Skeletal muscle satellite cell (primary cell): ENCODE results near the gene AGO3.

Source experiments
- H3K27me3 ChIP-seq: 2 replicates; pipeline ENCODE4 v1.7.0; 2013; ENCODE audit warnings: low read length; ENCODE audit not compliant: control insufficient read depth, insufficient read depth
- H3K36me3 ChIP-seq: 2 replicates; pipeline ENCODE4 v1.7.0; 2013; ENCODE audit warnings: mild to moderate bottlenecking, control low read depth, low read length; ENCODE audit not compliant: insufficient read depth
- H3K4me1 ChIP-seq: 2 replicates; pipeline ENCODE4 v1.7.0; 2013; ENCODE audit warnings: low read length; ENCODE audit not compliant: control insufficient read depth, insufficient read depth
- H3K4me2 ChIP-seq: 2 replicates; pipeline ENCODE4 v1.7.0; 2013; ENCODE audit warnings: mild to moderate bottlenecking, low read length
- H3K4me3 ChIP-seq: 2 replicates; pipeline ENCODE4 v1.7.0; 2013; ENCODE audit warnings: low read length
- H3K9ac ChIP-seq: 2 replicates; pipeline ENCODE4 v1.7.0; 2013; ENCODE audit warnings: mild to moderate bottlenecking, low read depth, low read length, moderate library complexity
- H3K9me3 ChIP-seq: replicated peaks from 2 replicates; pipeline ENCODE4 v1.7.0; 2013; ENCODE audit warnings: mild to moderate bottlenecking, control low read depth, low read length

Gene AGO3

GRCh38 chr1:36085126-36085525 lies 154.2 kb downstream of the AGO3 start:
- H3K4me1 ChIP-seq: peaks cover 19% of the 10 kb centered on the region
- no peak overlapping the region for H3K4me3 ChIP-seq
- peaks cover 4% of the 10 kb centered on the region for H3K27me3 ChIP-seq
- H3K36me3 ChIP-seq: no peaks in the 10 kb centered on the region
- no peak overlapping the region for H3K9ac ChIP-seq
- peak overlapping the region; percentile 90 for H3K4me2 ChIP-seq
- no peaks in the 10 kb centered on the region for H3K9me3 ChIP-seq

DNA sequence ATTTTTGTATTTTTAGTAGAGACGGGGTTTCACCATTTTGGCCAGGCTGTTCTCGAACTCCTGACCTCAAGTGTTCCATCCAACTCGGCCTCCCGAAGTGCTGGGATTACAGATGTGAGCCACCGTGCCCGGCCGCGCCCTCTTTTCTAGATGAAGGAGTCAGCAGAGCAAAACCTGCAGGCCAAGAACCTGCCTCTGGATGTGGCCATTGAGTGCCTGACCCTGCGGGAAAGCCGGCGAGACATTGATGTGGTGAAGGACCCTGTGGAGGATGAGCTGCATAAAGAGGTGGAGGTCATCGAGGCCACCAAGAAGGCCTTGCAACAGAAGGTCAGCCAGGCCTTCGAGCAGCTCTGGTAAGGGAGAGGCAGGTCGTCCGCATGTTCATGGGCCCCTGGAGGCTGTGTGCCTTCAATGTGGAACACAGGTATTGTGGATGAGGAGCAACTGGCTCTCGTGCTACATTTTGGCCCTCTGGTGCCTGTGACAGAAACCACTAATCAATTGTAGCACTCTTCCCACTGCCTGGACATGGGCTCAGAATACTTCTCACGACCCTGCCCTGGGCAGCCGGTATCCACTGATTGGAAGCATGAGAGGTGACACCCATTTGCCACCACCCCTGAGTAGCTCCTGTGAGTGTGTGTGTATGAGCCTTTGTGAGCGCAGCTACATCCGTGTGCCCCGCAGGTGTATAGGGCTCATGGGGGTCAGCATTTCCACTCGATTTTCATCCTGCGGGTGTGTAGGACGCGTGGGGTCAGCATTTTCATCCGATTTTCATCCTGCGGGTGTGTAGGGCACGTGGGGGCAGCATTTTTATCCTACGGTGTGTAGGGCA lies 155.0 kb downstream of the AGO3 start:
- H3K4me1 ChIP-seq: peaks cover 20% of the 10 kb centered on the region
- peaks cover 4% of the 10 kb centered on the region for H3K27me3 ChIP-seq
- no peak overlapping the region for H3K4me3 ChIP-seq
- H3K9ac ChIP-seq: no peak overlapping the region
- H3K4me2 ChIP-seq: no peak overlapping the region
- no peaks in the 10 kb centered on the region for H3K36me3 ChIP-seq
- H3K9me3 ChIP-seq: no peaks in the 10 kb centered on the region

GRCh38 chr1:36086529-36087232 lies 155.8 kb downstream of the AGO3 start:
- H3K4me3 ChIP-seq: no peak overlapping the region
- no peak overlapping the region for H3K4me2 ChIP-seq
- peaks cover under 1% of the 10 kb centered on the region for H3K36me3 ChIP-seq
- no peak overlapping the region for H3K9ac ChIP-seq
- H3K27me3 ChIP-seq: peaks cover 4% of the 10 kb centered on the region
- H3K9me3 ChIP-seq: no peaks in the 10 kb centered on the region
- H3K4me1 ChIP-seq: peaks cover 20% of the 10 kb centered on the region

DNA sequence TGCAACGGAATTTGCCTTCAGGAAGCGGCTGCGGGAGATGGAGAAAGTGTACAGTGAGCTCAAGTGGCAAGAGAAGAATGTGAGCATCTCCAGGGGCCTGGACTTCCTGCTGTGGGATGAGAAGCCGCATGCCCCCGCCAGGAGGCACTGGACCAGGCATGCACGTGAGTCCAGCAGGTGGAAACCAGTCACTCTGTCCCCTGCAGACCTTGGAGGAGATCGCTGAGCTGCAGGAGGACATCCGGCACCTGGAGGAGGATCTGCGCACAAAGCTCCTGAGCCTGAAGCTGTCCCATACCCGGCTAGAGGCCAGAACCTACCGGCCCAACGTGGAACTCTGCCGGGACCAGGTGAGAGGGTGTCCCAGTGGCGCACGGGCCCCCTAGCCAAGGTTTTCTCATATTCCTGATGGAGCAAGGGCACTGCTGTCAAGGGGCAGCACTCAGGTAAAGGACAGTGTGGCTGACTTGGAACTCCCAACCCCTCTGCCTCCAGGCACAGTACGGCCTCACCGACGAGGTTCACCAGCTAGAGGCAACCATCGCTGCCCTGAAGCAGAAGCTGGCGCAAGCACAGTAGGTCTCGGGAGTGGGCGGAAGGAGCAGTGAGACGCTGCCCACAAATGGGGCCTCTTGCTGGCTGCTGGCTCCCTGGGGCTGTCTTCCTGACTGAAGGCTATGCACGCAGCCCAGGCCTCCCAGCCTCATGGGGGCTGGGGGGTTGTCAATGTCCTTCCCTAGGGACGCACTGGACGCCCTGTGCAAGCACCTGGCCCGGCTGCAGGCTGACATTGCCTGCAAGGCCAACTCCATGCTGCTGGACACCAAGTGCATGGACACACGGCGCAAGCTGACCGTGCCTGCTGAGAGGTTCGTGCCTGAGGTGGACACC lies 156.6 kb downstream of the AGO3 start:
- H3K36me3 ChIP-seq: peaks cover 8% of the 10 kb centered on the region
- H3K4me3 ChIP-seq: no peak overlapping the region
- no peak overlapping the region for H3K9ac ChIP-seq
- peaks cover 20% of the 10 kb centered on the region for H3K4me1 ChIP-seq
- H3K4me2 ChIP-seq: no peak overlapping the region
- H3K9me3 ChIP-seq: no peaks in the 10 kb centered on the region
- no peaks in the 10 kb centered on the region for H3K27me3 ChIP-seq

DNA sequence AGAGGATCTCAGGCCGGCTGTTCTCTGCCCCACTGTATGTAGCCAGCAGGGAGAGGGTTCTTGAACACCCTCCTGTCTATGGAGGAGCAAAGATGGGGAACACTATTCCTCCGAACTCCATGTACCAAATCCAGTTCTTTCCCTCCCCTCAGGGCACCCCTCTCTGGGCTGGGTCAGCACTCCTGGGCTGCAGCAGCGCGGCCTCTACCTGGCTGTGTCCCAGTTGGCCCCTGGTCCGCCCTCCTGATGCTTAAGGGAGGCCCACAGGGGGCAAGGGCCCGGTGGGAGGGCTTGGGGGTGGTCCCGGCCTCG lies 157.3 kb downstream of the AGO3 start:
- Histone ChIP-seq H3K4me1 (peaks cover 20% of the 10 kb centered on the region), H3K36me3 (peaks cover 15% of the 10 kb centered on the region), H3K4me2 (peak overlapping the region; percentile 96), H3K9me3 (no peaks in the 10 kb centered on the region), H3K27me3 (no peaks in the 10 kb centered on the region), H3K9ac (peak overlapping the region; percentile 86), H3K4me3 (peak overlapping the region; percentile 91)

- Histone ChIP-seq H3K4me2 (peak within 1 kb of the TSS; percentile 96), H3K9me3 (no peaks in the 10 kb centered on the region), H3K9ac (peak within 1 kb of the TSS; percentile 86), H3K36me3 (peaks cover 21% of the 10 kb centered on the region), H3K27me3 (no peaks in the 10 kb centered on the region), H3K4me1 (peaks cover 20% of the 10 kb centered on the region), H3K4me3 (peak within 1 kb of the TSS; percentile 91)
Observed at GRCh38 chr1:36088577-36089392, 157.9 kb downstream of the AGO3 start, which contains the start of gene ADPRS. ADPRS (plus strand) TSS chr1:36088892; CDS start chr1:36088905, 13 bp downstream.

GRCh38 chr1:36089393-36090121 lies 158.7 kb downstream of the AGO3 start:
- H3K36me3 ChIP-seq: peaks cover 29% of the 10 kb centered on the region
- H3K4me3 ChIP-seq: peak overlapping the region; percentile 91
- peaks cover 17% of the 10 kb centered on the region for H3K4me1 ChIP-seq

DNA sequence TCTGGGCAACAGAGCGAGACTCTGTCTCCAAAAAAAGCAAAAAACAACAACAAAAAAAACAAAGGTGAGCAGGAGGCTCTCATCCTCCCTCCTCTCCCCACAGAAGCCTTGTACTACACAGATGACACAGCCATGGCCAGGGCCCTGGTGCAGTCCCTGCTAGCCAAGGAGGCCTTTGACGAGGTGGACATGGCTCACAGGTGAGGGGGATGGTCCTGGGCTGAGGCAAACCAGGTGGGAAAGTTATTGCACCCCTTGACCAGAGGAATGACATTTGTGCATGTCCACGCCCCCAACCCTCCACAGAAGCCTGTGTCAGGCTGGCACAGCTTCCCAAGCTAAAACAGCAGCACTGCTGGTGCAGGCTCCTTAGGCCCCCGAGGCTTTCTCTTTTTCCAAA lies 160.2 kb downstream of the AGO3 start:
- H3K4me2 ChIP-seq: no peak overlapping the region
- no peak overlapping the region for H3K9ac ChIP-seq
- H3K36me3 ChIP-seq: peaks cover 44% of the 10 kb centered on the region
- peaks cover 14% of the 10 kb centered on the region for H3K4me1 ChIP-seq
- H3K4me3 ChIP-seq: no peak overlapping the region
- no peaks in the 10 kb centered on the region for H3K9me3 ChIP-seq
- no peaks in the 10 kb centered on the region for H3K27me3 ChIP-seq

More at GRCh38 chr1:36089393-36090121, 158.7 kb downstream of the AGO3 start:
- Histone ChIP-seq H3K27me3 (no peaks in the 10 kb centered on the region), H3K9ac (peak overlapping the region; percentile 86), H3K9me3 (no peaks in the 10 kb centered on the region), H3K4me2 (peak overlapping the region; percentile 96)

DNA sequence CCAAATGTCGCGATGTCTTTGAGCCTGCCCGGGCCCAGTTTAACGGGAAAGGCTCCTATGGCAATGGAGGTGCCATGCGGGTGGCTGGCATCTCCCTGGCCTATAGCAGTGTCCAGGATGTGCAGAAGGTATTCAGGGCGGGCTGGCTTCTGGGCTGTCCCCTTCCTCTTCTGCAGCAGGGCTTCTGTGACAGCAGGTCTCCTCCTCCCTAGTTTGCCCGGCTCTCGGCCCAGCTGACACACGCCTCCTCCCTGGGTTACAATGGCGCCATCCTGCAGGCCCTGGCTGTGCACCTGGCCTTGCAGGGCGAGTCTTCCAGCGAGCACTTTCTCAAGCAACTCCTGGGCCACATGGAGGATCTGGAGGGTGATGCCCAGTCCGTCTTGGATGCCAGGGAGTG lies 160.8 kb downstream of the AGO3 start:
- no peak overlapping the region for H3K4me3 ChIP-seq
- peaks cover 14% of the 10 kb centered on the region for H3K4me1 ChIP-seq
- H3K36me3 ChIP-seq: peaks cover 47% of the 10 kb centered on the region
- no peak overlapping the region for H3K9ac ChIP-seq
- H3K9me3 ChIP-seq: no peaks in the 10 kb centered on the region
- no peaks in the 10 kb centered on the region for H3K27me3 ChIP-seq
- no peak overlapping the region for H3K4me2 ChIP-seq

- no peak overlapping the region for H3K9ac ChIP-seq
- H3K27me3 ChIP-seq: no peaks in the 10 kb centered on the region
- no peaks in the 10 kb centered on the region for H3K9me3 ChIP-seq
- H3K4me1 ChIP-seq: peaks cover 14% of the 10 kb centered on the region
- no peak overlapping the region for H3K4me3 ChIP-seq
- H3K36me3 ChIP-seq: peaks cover 47% of the 10 kb centered on the region
- H3K4me2 ChIP-seq: no peak overlapping the region
Observed at GRCh38 chr1:36092166-36092797, 161.4 kb downstream of the AGO3 start.
